ENCODE measurements around the gene C1orf105. TPM values are rescaled to one million over a fixed set of nuclear protein-coding genes. Genes with fewer than 3 reads are reported as not detected.

C1orf105 gene, protein sequence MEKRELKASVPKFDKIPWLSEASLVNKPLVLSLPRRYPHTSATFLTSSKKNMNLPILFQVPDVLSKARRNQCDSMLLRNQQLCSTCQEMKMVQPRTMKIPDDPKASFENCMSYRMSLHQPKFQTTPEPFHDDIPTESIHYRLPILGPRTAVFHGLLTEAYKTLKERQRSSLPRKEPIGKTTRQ
- total RNA-seq (2021; fragmentation: NEBNext Ultra II Directional; extraction: Animal tissue kit (Norgen Biotek cat#: 25700)) (not detected in 2 replicates), polyA plus RNA-seq (2011; rRNA removed) (not detected in 2 replicates), polyA minus RNA-seq (2011; rRNA and poly(A)+ RNA removed) (not detected in 2 replicates)
- not detected for polyA plus RNA-seq (2011; cell fraction: cytosol; rRNA removed)
- polyA plus RNA-seq (2011; cell fraction: nucleus; rRNA removed), result not detected
- not detected in 4 replicates for polyA plus RNA-seq (2012, experiment 1 of 2)
- not detected for polyA plus RNA-seq (2012, experiment 2 of 2)
- polyA plus RNA-seq (2013, experiment 1 of 2), result not detected
- not detected for polyA plus RNA-seq (2013, experiment 2 of 2)
- polyA minus RNA-seq (2011; cell fraction: cytosol; rRNA and poly(A)+ RNA removed), result not detected
- polyA minus RNA-seq (2011; cell fraction: nucleus; rRNA and poly(A)+ RNA removed), result not detected
- long read RNA-seq, experiment 1, result 0 reads
- long read RNA-seq, experiment 2, result 0 reads

DNA sequence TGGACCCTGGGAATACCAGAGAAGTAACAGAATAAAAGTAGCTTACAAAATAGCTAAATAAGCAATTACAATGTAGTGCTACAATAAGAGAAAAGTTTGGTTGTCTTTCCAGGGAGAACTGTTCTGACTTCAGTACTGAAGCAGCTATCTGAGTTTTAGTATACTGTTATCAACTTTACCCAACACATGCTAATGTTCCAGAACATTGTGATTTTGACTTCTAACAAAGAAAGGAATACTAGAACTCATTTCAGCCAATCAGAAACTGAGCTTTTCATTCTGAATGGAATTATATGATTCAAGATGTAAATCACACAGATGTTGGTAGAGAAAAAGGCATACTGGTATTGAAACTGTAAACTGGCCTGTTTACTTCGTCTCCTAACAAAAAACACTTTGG, at the start of gene C1orf105:
Gene C1orf105 (plus strand): TSS at position 301 of the 400 bp plus-strand sequence. CDS start 201 bp downstream, outside the sequence.
- Histone ChIP-seq H3K4me2 (ENCODE audit: insufficient read depth in 1 of 2, low read depth in 2 of 2, low read length in 2 of 2) (no peak within 1 kb of the TSS), H2AK5ac (ENCODE audit: low read depth, low read length) (no peak within 1 kb of the TSS), H3K79me1 (ENCODE audit: low read depth, low read length) (no peaks in the 10 kb centered on the region), H3K23ac (ENCODE audit: insufficient read length) (no peak within 1 kb of the TSS), H3K27me3 (replicated peaks in 1 of 4; ENCODE audit: control insufficient read depth in 3 of 4, extremely low read depth in 1 of 4, insufficient read depth in 3 of 4, low read length in 3 of 4) (no peaks in the 10 kb centered on the region), H2BK5ac (ENCODE audit: low read depth, low read length) (no peak within 1 kb of the TSS), H3K79me2 (ENCODE audit: control insufficient read depth in 1 of 2, insufficient read depth in 2 of 2, low read length in 2 of 2) (no peaks in the 10 kb centered on the region), H3K18ac (ENCODE audit: extremely low read depth, low read length) (no peak within 1 kb of the TSS), H4K20me1 (replicated peaks in 1 of 2; ENCODE audit: control insufficient read depth in 1 of 2, insufficient read depth in 2 of 2, low read length in 2 of 2) (no peaks in the 10 kb centered on the region), H4K91ac (replicated peaks; ENCODE audit: insufficient read length, low read length) (no peak within 1 kb of the TSS), H2BK20ac (ENCODE audit: low read length) (no peak within 1 kb of the TSS), H3K9me3 (ENCODE audit: insufficient read depth in 2 of 2, low read depth in 1 of 2, low read length in 1 of 2) (no peaks in the 10 kb centered on the region), H4K8ac (ENCODE audit: extremely low read depth, insufficient read depth, low read length) (no peak within 1 kb of the TSS), H3K36me3 (ENCODE audit: control insufficient read depth in 2 of 4, insufficient read depth in 4 of 4, low read length in 3 of 4) (no peaks in the 10 kb centered on the region), H3K4me1 (replicated peaks in 1 of 4; ENCODE audit: control insufficient read depth in 3 of 4, insufficient read depth in 4 of 4, low read length in 3 of 4) (peaks cover 0 to 11% (median 3%) of the 10 kb centered on the region in 4 experiments; a peak in 3 of 7 replicates), H2BK120ac (replicated peaks; ENCODE audit: low read depth, low read length) (no peak within 1 kb of the TSS), H3K14ac (ENCODE audit: insufficient read length) (no peak within 1 kb of the TSS), H4K5ac (ENCODE audit: insufficient read length, low read depth, low read length) (no peak within 1 kb of the TSS), H3K56ac (replicated peaks; ENCODE audit: insufficient read length, low read depth, low read length) (no peak within 1 kb of the TSS), H3K9ac (replicated peaks in 1 of 4; ENCODE audit: extremely low read depth in 1 of 4, low read depth in 3 of 4, low read length in 3 of 4) (no peak within 1 kb of the TSS), H2BK15ac (ENCODE audit: low read length) (no peak within 1 kb of the TSS), H2BK12ac (ENCODE audit: low read depth, low read length) (no peak within 1 kb of the TSS), H3K27ac (ENCODE audit: low read depth, low read length) (no peak within 1 kb of the TSS), H3K23me2 (ENCODE audit: low read depth, low read length) (no peaks in the 10 kb centered on the region; the same call in 1 of the 2 replicates), H3K4me3 (ENCODE audit: extremely low read depth in 1 of 4, insufficient read depth in 2 of 4, low read depth in 3 of 4, low read length in 4 of 4) (no peak within 1 kb of the TSS), H3K4ac (replicated peaks; ENCODE audit: insufficient read length, low read depth, low read length) (no peak within 1 kb of the TSS), H2AFZ (ENCODE audit: low read length) (no peak within 1 kb of the TSS)
- POLR2A ChIA-PET (ENCODE audit: partially characterized antibody), result no interaction called here
- CTCF ChIA-PET (ENCODE audit: partially characterized antibody), result interaction anchor here (1.0 to 1.2 kb wide), 2 partner anchors 9 to 26 kb away, joined by 3 to 5 read pairs; no protein-coding TSS in a partner anchor
- no peak for DNase-seq (ENCODE audit: low read depth in 1 of 2, low spot score in 2 of 2)
- no peak for FAIRE-seq
- TF ChIP-seq RNF2 (IDR thresholded peaks at IDR 0.05; ENCODE audit: borderline replicate concordance, low read depth, low read length, missing control alignments, poor library complexity, severe bottlenecking), result no peak
- TF ChIP-seq SIX5 (IDR thresholded peaks at IDR 0.05; ENCODE audit: low read depth, low read length), result no peak
- TF ChIP-seq RFX5 (IDR thresholded peaks at IDR 0.05; ENCODE audit: borderline replicate concordance, low read depth, low read length), result no peak
- TF ChIP-seq TBP (IDR thresholded peaks at IDR 0.05; ENCODE audit: low read depth, low read length), result no peak
- TF ChIP-seq, protein P1, sequence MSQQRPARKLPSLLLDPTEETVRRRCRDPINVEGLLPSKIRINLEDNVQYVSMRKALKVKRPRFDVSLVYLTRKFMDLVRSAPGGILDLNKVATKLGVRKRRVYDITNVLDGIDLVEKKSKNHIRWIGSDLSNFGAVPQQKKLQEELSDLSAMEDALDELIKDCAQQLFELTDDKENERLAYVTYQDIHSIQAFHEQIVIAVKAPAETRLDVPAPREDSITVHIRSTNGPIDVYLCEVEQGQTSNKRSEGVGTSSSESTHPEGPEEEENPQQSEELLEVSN (IDR thresholded peaks at IDR 0.05), result no peak
- WGBS, 2 experiments (ENCODE audit: extremely low coverage in 1 of 2, insufficient coverage in 1 of 2, insufficient read length in 1 of 2, insufficient replicate concordance in 2 of 2, low coverage in 1 of 2, low lambda C conversion rate in 2 of 2, missing lambda C conversion rate in 1 of 2), result 86% methylated on average over 1 of the region's 1 CpG; no CpG with 5 or more reads in 1 of the 2 experiments
